HL-60/S4 treated with retinoic acid at 250 ng/mL for 4 days and 3 days (cell line): ENCODE results near the gene KCNQ5.

ENCODE experiments used
- in situ Hi-C: fragments of 300-500 bp; cut with MboI; formaldehyde crosslinking; loops from 2 replicates; pipeline ENCODE4 v1.7.0; 2022; ENCODE audit warnings: low sequenced_read_pairs

Gene KCNQ5

GRCh38 chr6:72788188-72788587, 166.3 kb downstream of the KCNQ5 start:
- in situ Hi-C loops, result no loop called here

GRCh38 chr6:72789145-72789544, 167.3 kb downstream of the KCNQ5 start:
- in situ Hi-C loops, result no loop called here

GRCh38 chr6:72792692-72793091, 170.8 kb downstream of the KCNQ5 start:
- in situ Hi-C loops, result no loop called here

- in situ Hi-C loops, result no loop called here
These were observed 172.0 kb downstream of the KCNQ5 start for GRCh38 chr6:72793641-72794395.

GRCh38 chr6:72798196-72798595, 176.3 kb downstream of the KCNQ5 start:
- in situ Hi-C loops, result no loop called here

GRCh38 chr6:72809746-72810379, 188.0 kb downstream of the KCNQ5 start:
- in situ Hi-C loops, result no loop called here

GRCh38 chr6:72810571-72811280, 188.9 kb downstream of the KCNQ5 start:
- in situ Hi-C loops, result no loop called here

GRCh38 chr6:72811971-72812421, 190.1 kb downstream of the KCNQ5 start:
- in situ Hi-C loops, result no loop called here

- in situ Hi-C loops, result no loop called here
These were observed 192.1 kb downstream of the KCNQ5 start for GRCh38 chr6:72813807-72814596.

GRCh38 chr6:72816022-72816421, 194.2 kb downstream of the KCNQ5 start:
- in situ Hi-C loops, result no loop called here

- in situ Hi-C loops, result no loop called here
These were observed 195.3 kb downstream of the KCNQ5 start for GRCh38 chr6:72817208-72817607.

GRCh38 chr6:72819609-72820008, 197.7 kb downstream of the KCNQ5 start:
- in situ Hi-C loops, result no loop called here

GRCh38 chr6:72820153-72820552, 198.3 kb downstream of the KCNQ5 start:
- in situ Hi-C loops, result no loop called here

- in situ Hi-C loops, result no loop called here
These were observed 199.0 kb downstream of the KCNQ5 start for GRCh38 chr6:72820906-72821305.

- in situ Hi-C loops, result no loop called here
These were observed 200.2 kb downstream of the KCNQ5 start for GRCh38 chr6:72822023-72822422.

GRCh38 chr6:72822691-72823090, 200.8 kb downstream of the KCNQ5 start:
- in situ Hi-C loops, result no loop called here

- in situ Hi-C loops, result no loop called here
These were observed 203.0 kb downstream of the KCNQ5 start for GRCh38 chr6:72824833-72825232.

GRCh38 chr6:72825315-72825911, 203.5 kb downstream of the KCNQ5 start:
- in situ Hi-C loops, result no loop called here

- in situ Hi-C loops, result no loop called here
These were observed 204.2 kb downstream of the KCNQ5 start for GRCh38 chr6:72826037-72826436.

- in situ Hi-C loops, result no loop called here
These were observed 205.0 kb downstream of the KCNQ5 start for GRCh38 chr6:72826744-72827438.
